ENCODE measurements around the gene CNTNAP2.

CNTNAP2 gene

GRCh38 chr7:148079206-148080080 is 1962.8 kb downstream of the CNTNAP2 start:
- DNase-seq = no peak

- no peak for DNase-seq
Observed at GRCh38 chr7:148083448-148083847, 1966.8 kb downstream of the CNTNAP2 start.

GRCh38 chr7:148084138-148084537 is 1967.5 kb downstream of the CNTNAP2 start:
- DNase-seq = peak; percentile 34

GRCh38 chr7:148091882-148092281 is 1975.3 kb downstream of the CNTNAP2 start:
- no peak for DNase-seq

- DNase-seq = no peak
Observed at GRCh38 chr7:148093375-148094166, 1977.0 kb downstream of the CNTNAP2 start.

GRCh38 chr7:148095066-148095465 is 1978.5 kb downstream of the CNTNAP2 start:
- no peak for DNase-seq

GRCh38 chr7:148104136-148104716 is 1987.6 kb downstream of the CNTNAP2 start:
- no peak for DNase-seq

GRCh38 chr7:148104924-148105323 is 1988.3 kb downstream of the CNTNAP2 start:
- no peak for DNase-seq

- no peak for DNase-seq
Observed at GRCh38 chr7:148105853-148106252, 1989.3 kb downstream of the CNTNAP2 start.

- DNase-seq = no peak
Observed at GRCh38 chr7:148107443-148108127, 1991.0 kb downstream of the CNTNAP2 start.

- DNase-seq = no peak
Observed at GRCh38 chr7:148108381-148108780, 1991.8 kb downstream of the CNTNAP2 start.

GRCh38 chr7:148110097-148110868 is 1993.7 kb downstream of the CNTNAP2 start:
- DNase-seq = no peak

GRCh38 chr7:148114804-148115203 is 1998.2 kb downstream of the CNTNAP2 start:
- no peak for DNase-seq

GRCh38 chr7:148115308-148115707 is 1998.7 kb downstream of the CNTNAP2 start:
- DNase-seq = no peak

- no peak for DNase-seq
Observed at GRCh38 chr7:148116195-148116594, 1999.6 kb downstream of the CNTNAP2 start.

GRCh38 chr7:148116829-148117403 is 2000.3 kb downstream of the CNTNAP2 start:
- no peak for DNase-seq

GRCh38 chr7:148118371-148118770 is 2001.8 kb downstream of the CNTNAP2 start:
- no peak for DNase-seq

GRCh38 chr7:148121401-148121800 is 2004.8 kb downstream of the CNTNAP2 start:
- no peak for DNase-seq

GRCh38 chr7:148121847-148122246 is 2005.2 kb downstream of the CNTNAP2 start:
- no peak for DNase-seq

- DNase-seq = no peak
Observed at GRCh38 chr7:148124477-148124876, 2007.9 kb downstream of the CNTNAP2 start.

- DNase-seq = no peak
Observed at GRCh38 chr7:148127374-148127773, 2010.8 kb downstream of the CNTNAP2 start.

- no peak for DNase-seq
Observed at GRCh38 chr7:148129023-148129422, 2012.4 kb downstream of the CNTNAP2 start.
